IPS-15b (cell line): Measurements from ENCODE around the gene NUTM2D.
"Not testable (repeated sequence)": the region's sequence is repeated elsewhere in the genome, so short reads cannot be mapped to it uniquely, and the experiment has no call there.

Source experiments
- H3K27me3 ChIP-seq: one replicate; pipeline ENCODE4 v1.6.1; 2013; ENCODE audit warnings: low read length; ENCODE audit not compliant: control insufficient read depth, insufficient read depth
- H3K36me3 ChIP-seq: one replicate; pipeline ENCODE4 v1.6.1; 2013; ENCODE audit warnings: low read length; ENCODE audit not compliant: control insufficient read depth, insufficient read depth
- H3K4me1 ChIP-seq: one replicate; pipeline ENCODE4 v1.6.1; 2013; ENCODE audit warnings: mild to moderate bottlenecking, low read length; ENCODE audit not compliant: control insufficient read depth, insufficient read depth
- H3K4me3 ChIP-seq: one replicate; pipeline ENCODE4 v1.5.1; 2013; ENCODE audit warnings: low read depth, low read length
- H3K9ac ChIP-seq: one replicate; pipeline ENCODE4 v1.6.1; 2013; ENCODE audit warnings: low read depth, mild to moderate bottlenecking, low read length
- H3K9me3 ChIP-seq: one replicate; pipeline ENCODE4 v1.6.1; 2013; ENCODE audit warnings: mild to moderate bottlenecking, low read length; ENCODE audit not compliant: control insufficient read depth, insufficient read depth

Gene NUTM2D

DNA sequence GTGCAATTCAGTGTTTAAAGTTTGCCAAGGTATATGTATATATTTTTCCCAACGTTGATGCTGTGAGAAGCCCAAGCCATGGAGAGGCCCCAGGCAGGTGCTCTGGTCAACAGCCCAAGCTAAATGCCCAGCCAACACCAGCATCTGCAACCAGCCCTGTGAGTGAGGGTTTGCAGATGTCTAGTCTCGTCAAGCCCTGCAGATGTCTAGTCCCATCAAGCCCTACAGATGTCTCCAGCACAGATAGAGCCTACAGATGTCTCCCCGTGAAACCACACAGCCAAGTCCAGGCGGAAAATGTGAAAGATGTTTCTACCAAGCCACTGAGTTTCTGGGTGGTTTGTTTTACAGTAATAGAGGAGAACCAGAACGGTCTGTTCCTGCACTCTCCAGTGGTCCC is 26.7 kb downstream of the NUTM2D start:
- H3K4me3 ChIP-seq, H3K9ac ChIP-seq, H3K9me3 ChIP-seq, H3K27me3 ChIP-seq, H3K36me3 ChIP-seq, H3K4me1 ChIP-seq: not testable (repeated sequence)

DNA sequence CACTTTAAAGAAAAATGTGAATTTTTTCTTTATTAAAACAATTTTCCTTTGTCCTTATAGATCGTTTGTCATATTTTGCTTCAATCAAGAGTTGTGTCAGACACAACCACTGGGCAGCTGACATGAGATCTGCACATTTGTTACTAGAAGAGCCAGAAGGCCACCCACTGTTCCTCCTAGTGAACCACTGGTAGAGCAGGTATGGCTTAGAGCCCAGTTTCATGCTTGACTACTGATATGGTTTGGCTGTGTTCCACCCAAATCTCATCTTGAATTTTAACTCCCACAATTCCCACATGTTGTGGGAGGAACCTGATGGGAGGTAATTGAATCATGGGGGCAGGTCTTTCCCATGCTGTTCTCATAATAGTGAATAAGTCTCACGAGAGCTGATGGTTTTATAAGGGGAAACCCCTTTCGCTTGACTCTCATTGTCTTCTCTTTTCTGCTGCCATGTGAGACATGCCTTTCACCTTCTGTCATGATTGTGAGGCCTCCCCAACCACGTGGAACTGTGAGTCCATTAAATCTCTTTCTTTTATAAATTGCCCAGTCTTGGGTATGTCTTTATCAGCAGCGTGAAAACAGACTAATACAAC is 28.3 kb downstream of the NUTM2D start:
- H3K4me1 ChIP-seq, H3K9me3 ChIP-seq, H3K27me3 ChIP-seq, H3K36me3 ChIP-seq, H3K9ac ChIP-seq, H3K4me3 ChIP-seq: not testable (repeated sequence)

DNA sequence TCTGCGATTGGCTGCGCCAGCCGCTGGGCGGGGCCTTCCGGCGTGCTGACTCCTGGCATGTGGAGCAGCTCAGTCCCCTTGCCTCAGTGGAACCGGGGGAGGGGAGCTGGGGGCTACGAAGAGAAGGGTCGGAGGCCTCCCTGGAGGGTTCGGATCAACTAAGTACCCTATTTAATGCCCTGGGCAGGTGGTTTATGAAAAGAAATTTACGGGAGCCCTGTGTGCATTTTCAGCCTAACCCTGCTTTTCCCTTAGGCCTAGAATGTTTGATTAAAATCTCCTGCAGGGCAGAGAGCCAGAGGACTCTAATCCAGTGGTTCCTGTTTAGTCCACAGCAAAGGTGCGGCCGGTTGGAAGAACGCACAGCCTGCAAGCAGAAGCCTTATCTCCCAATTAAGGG is 33.8 kb downstream of the NUTM2D start:
- H3K4me3 ChIP-seq, H3K9me3 ChIP-seq, H3K4me1 ChIP-seq, H3K9ac ChIP-seq, H3K36me3 ChIP-seq, H3K27me3 ChIP-seq: not testable (repeated sequence)

DNA sequence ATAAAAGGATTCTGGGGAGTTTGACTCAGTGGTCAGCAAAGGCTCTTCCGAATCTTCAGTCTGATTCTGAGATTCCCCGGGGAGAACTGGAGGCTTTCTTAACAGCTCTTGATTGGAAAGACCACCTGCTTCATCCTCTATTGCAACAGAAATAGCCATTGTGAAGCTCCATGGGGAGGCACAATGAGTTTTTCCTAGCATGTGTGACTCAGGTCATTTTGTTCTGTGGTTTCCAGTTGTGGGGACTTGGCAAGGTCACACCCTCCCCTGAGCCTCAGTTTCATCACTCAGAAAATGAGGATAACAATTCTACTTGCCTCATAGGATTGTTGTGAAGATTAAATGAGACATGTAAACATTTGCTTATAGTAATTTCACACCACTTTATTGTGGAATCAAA is 38.7 kb downstream of the NUTM2D start:
- H3K4me1 ChIP-seq, H3K36me3 ChIP-seq, H3K4me3 ChIP-seq, H3K9me3 ChIP-seq, H3K27me3 ChIP-seq, H3K9ac ChIP-seq: not testable (repeated sequence)

DNA sequence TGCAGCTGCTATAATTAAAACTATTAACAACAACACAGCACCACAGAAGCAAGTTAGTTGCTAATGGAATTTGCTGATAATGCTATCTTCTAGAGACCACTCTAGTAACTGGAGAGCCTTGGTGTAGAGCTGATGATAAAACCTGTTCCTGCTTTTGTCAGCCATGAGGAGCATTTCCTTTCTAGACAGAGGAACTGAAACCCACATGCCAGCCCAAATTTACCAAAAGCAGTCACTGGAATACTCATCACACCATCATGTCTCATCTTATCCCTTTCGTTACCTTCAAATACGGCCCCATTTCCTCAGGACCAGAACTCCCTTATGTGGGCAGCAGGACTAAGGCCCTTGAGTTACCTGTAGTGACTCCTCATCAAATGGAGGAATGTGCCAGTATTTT is 40.9 kb downstream of the NUTM2D start:
- H3K27me3 ChIP-seq, H3K36me3 ChIP-seq, H3K9ac ChIP-seq, H3K9me3 ChIP-seq, H3K4me3 ChIP-seq, H3K4me1 ChIP-seq: not testable (repeated sequence)

DNA sequence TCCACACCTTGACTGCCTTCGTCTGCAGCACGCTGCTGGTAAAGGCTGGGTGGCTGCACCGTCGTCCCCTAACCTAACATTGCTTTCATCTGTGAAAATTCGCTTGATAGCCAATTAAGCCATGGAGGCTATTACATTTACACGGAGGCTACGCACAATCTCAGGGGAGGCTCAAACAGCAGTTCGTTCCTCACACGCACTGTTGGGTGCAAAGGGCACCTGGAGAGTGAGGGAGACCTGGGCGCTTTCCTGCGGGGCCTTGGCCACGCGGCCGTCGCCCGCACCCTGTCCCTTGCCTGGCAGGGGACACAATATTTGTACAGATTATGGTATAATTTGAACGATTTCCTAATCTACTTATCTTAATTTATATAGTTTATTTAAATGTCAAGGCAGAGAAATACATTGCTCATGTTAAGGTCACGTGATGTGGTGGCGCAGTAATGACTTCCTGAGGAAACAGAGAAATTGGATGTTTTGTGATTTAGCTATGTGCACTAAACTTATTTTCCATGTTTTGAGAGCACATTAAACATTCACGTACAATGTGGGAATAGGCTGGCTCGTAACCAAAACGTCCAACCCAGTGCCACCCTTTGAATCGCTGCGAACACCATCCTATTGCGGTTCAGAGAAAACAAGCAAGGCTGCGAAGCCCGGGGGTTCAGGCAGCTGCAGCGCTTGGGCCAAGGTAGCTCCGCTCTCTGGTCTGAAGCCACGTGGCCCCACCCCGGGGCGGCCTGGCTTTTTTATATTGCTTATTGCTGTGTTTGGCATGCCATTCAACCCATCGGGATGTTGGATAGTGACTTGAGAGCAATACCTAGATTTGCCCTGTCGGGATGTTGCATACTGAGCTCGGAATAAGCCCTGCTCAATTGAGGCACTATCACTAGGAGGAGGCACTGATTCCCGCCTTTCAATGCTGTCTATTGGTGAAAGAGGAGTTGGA is 50.2 kb downstream of the NUTM2D start:
- not testable (repeated sequence) for H3K4me3 ChIP-seq

DNA sequence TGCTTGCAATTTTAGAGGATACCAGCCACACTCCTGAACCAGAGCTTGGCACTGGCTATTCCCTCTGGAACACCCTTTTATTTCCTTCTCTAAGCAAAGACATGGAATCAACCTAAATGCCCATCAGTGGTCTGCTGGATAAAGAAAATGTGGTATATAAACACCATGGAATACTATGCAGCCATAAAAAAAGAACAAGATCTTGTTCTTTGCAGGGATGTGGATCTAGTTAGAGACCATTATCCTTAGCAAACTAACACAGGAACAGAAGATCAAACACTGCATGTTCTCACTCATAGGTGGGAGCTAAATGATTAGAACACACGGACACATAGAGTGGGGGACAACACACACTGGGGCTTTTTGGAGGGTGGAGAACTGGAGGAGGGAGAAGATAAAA is 56.4 kb downstream of the NUTM2D start:
- not testable (repeated sequence) for H3K4me3 ChIP-seq, H3K27me3 ChIP-seq, H3K36me3 ChIP-seq, H3K9ac ChIP-seq, H3K4me1 ChIP-seq, H3K9me3 ChIP-seq

More for the DNA sequence above, 50.2 kb downstream of the NUTM2D start:
- H3K9ac ChIP-seq, H3K9me3 ChIP-seq, H3K36me3 ChIP-seq, H3K27me3 ChIP-seq, H3K4me1 ChIP-seq: not testable (repeated sequence)
